Measurements from ENCODE around the gene RBMXL3. TPM values are rescaled to one million over a fixed set of nuclear protein-coding genes. Genes with fewer than 3 reads are reported as not detected.
A peak's percentile ranks its signal among the peaks of the same experiment; 100 is the strongest.

RBMXL3 gene
- total and polyA plus RNA-seq, 2 donors (not counting 1 experiment from before 2014, with no cell fraction given): not detected

DNA sequence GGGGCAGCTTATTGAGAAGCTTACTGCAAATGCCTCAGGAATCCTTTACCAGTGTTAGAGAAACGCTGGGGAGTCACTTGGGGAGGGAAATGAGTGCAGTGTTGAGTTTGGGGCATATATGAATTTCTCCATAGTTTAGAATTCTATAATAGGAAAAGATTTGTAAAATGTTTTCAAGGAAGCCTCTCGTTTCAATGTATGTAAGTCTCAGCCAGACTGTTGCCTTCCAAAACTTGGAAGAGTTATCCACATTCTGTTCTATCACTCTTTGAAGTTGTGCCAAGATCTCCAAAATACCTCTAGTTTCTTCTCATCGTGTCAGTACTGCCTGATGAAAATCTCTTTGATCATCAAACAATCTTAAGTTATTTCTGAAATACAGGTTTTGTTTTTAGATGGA lies 45.3 kb downstream of the RBMXL3 start:
- Histone ChIP-seq H3K27ac (ENCODE audit: insufficient read depth, low read length) (no peak overlapping the region), H3K79me2 (ENCODE audit: control insufficient read depth, insufficient read depth, low read length) (peaks cover 13% of the 10 kb centered on the region), H3K4me2 (ENCODE audit: extremely low read depth, insufficient read depth, low read length) (peak overlapping the region; percentile 78), H3K9me3 (ENCODE audit: control insufficient read depth, insufficient read depth, low read depth, low read length) (no peaks in the 10 kb centered on the region), H3K4me1 (ENCODE audit: control insufficient read depth, extremely low read depth, insufficient read depth, low read length) (no peaks in the 10 kb centered on the region), H3K4me3 (replicated peaks in 1 of 4; ENCODE audit: control extremely low read depth in 1 of 4, insufficient read depth in 1 of 4, low read depth in 3 of 4, low read length in 4 of 4) (peak overlapping the region; percentile 63 to 80 (median 77)), H2AFZ (ENCODE audit: low read length) (peak overlapping the region; percentile 76), H3K27me3 (ENCODE audit: control insufficient read depth, insufficient read depth, low read length) (no peaks in the 10 kb centered on the region), H3K36me3 (ENCODE audit: control insufficient read depth, insufficient read depth, low read length) (no peaks in the 10 kb centered on the region), H4K20me1 (ENCODE audit: control insufficient read depth, extremely low read depth, insufficient read depth, low read length) (no peaks in the 10 kb centered on the region), H3K9ac (ENCODE audit: insufficient read depth, low read length) (no peak overlapping the region)
- no peak for DNase-seq (ENCODE audit: low read depth in 2 of 2)
- no peak for TF ChIP-seq CTCF (conservative IDR thresholded peaks at IDR 0.05 in 1 of 2, IDR thresholded peaks at IDR 0.05 in 1 of 2; ENCODE audit: low read depth in 1 of 2, low read length in 2 of 2)
- no peak for TF ChIP-seq EZH2 (IDR thresholded peaks at IDR 0.05; ENCODE audit: low read length, missing control alignments)

- no peaks in the 10 kb centered on the region for H3K36me3 ChIP-seq (ENCODE audit: control insufficient read depth, insufficient read depth, low read length)
- H3K4me3 ChIP-seq (replicated peaks in 1 of 4; ENCODE audit: control extremely low read depth in 1 of 4, insufficient read depth in 1 of 4, low read depth in 3 of 4, low read length in 4 of 4): no peak overlapping the region
- H4K20me1 ChIP-seq (ENCODE audit: control insufficient read depth, extremely low read depth, insufficient read depth, low read length): no peaks in the 10 kb centered on the region
- no peak overlapping the region for H2AFZ ChIP-seq (ENCODE audit: low read length)
- H3K4me1 ChIP-seq (ENCODE audit: control insufficient read depth, extremely low read depth, insufficient read depth, low read length): no peaks in the 10 kb centered on the region
- TF ChIP-seq EZH2 (IDR thresholded peaks at IDR 0.05; ENCODE audit: low read length, missing control alignments): no peak
- TF ChIP-seq CTCF (conservative IDR thresholded peaks at IDR 0.05 in 1 of 2, IDR thresholded peaks at IDR 0.05 in 1 of 2; ENCODE audit: low read depth in 1 of 2, low read length in 2 of 2): no peak
- H3K9ac ChIP-seq (ENCODE audit: insufficient read depth, low read length): no peak overlapping the region
- H3K9me3 ChIP-seq (ENCODE audit: control insufficient read depth, insufficient read depth, low read depth, low read length): no peaks in the 10 kb centered on the region
- H3K79me2 ChIP-seq (ENCODE audit: control insufficient read depth, insufficient read depth, low read length): peaks cover 8% of the 10 kb centered on the region
- no peak overlapping the region for H3K27ac ChIP-seq (ENCODE audit: insufficient read depth, low read length)
- DNase-seq (ENCODE audit: low read depth in 2 of 2): peak in 1 of 2 donors; percentile 43
- H3K27me3 ChIP-seq (ENCODE audit: control insufficient read depth, insufficient read depth, low read length): no peaks in the 10 kb centered on the region
- no peak overlapping the region for H3K4me2 ChIP-seq (ENCODE audit: extremely low read depth, insufficient read depth, low read length)
These were observed 47.4 kb downstream of the RBMXL3 start for GRCh38 chrX:115236560-115236959.

DNA sequence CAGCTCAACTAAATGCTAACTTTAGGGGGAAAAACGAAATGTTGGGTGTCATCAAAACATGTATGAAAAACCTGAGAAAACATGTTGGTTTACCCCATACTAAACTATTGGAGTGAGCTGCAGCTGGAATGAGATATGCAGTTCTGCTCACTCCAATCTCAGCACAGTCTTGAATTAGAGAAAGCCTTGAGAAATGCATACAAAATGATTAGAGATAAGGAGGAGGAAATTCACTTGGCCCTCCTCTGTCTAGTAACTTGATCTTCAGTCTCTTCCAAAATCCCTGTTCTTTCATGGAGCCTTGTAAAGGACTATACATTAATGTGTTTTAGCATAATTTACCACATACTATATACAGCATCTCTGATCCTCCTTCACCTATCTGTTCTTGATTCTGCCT lies 47.8 kb downstream of the RBMXL3 start:
- no peak overlapping the region for H2AFZ ChIP-seq (ENCODE audit: low read length)
- no peak overlapping the region for H3K9ac ChIP-seq (ENCODE audit: insufficient read depth, low read length)
- DNase-seq (ENCODE audit: low read depth in 2 of 2): no peak

More for the DNA sequence above, 47.8 kb downstream of the RBMXL3 start:
- Histone ChIP-seq H3K4me1 (ENCODE audit: control insufficient read depth, extremely low read depth, insufficient read depth, low read length) (no peaks in the 10 kb centered on the region), H3K27me3 (ENCODE audit: control insufficient read depth, insufficient read depth, low read length) (no peaks in the 10 kb centered on the region), H3K9me3 (ENCODE audit: control insufficient read depth, insufficient read depth, low read depth, low read length) (no peaks in the 10 kb centered on the region), H4K20me1 (ENCODE audit: control insufficient read depth, extremely low read depth, insufficient read depth, low read length) (no peaks in the 10 kb centered on the region), H3K4me3 (replicated peaks in 1 of 4; ENCODE audit: control extremely low read depth in 1 of 4, insufficient read depth in 1 of 4, low read depth in 3 of 4, low read length in 4 of 4) (no peak overlapping the region), H3K4me2 (ENCODE audit: extremely low read depth, insufficient read depth, low read length) (no peak overlapping the region), H3K36me3 (ENCODE audit: control insufficient read depth, insufficient read depth, low read length) (no peaks in the 10 kb centered on the region), H3K27ac (ENCODE audit: insufficient read depth, low read length) (no peak overlapping the region), H3K79me2 (ENCODE audit: control insufficient read depth, insufficient read depth, low read length) (peaks cover 7% of the 10 kb centered on the region)
- TF ChIP-seq CTCF (conservative IDR thresholded peaks at IDR 0.05 in 1 of 2, IDR thresholded peaks at IDR 0.05 in 1 of 2; ENCODE audit: low read depth in 1 of 2, low read length in 2 of 2) (no peak), EZH2 (IDR thresholded peaks at IDR 0.05; ENCODE audit: low read length, missing control alignments) (no peak)

Other genes with a start within 250 kb of the RBMXL3 start
- 42.1 and 67.5 TPM in 2 replicates for gene IL13RA2, start 171.8 kb upstream of the RBMXL3 start, total RNA-seq
- gene IL13RA2, start 171.8 kb upstream of the RBMXL3 start, polyA plus RNA-seq: 12.7 and 110 TPM in 2 replicates
- gene LRCH2, start 44.7 kb downstream of the RBMXL3 start, total RNA-seq: 12.8 and 19.5 TPM in 2 replicates
- 7.0 and 7.9 TPM in 2 replicates for gene LRCH2, start 44.7 kb downstream of the RBMXL3 start, polyA plus RNA-seq
- not detected in 2 replicates for gene LUZP4, start 100.3 kb downstream of the RBMXL3 start, total RNA-seq
- not detected in 2 replicates for gene LUZP4, start 100.3 kb downstream of the RBMXL3 start, polyA plus RNA-seq

Data from fibroblast of lung (primary cell).